Spleen (tissue), 11 donors: ENCODE measurements around the gene INTS4. TPM values are rescaled to one million over a fixed set of nuclear protein-coding genes. Genes with fewer than 3 reads are reported as not detected.

Source experiments
- DNase-seq: peaks from one replicate; pipeline ENCODE4 v3.0.0-alpha.2; 2020
- H3K27ac ChIP-seq, 8 donors: fragments of 200-600 bp; sonication (generic) in 7 of 8; 1 replicate in 4 of 8; 2 replicates in 4 of 8; pipeline versions ENCODE4 v1.5.0 to v1.8.0; 2016 to 2021; ENCODE audit warnings: inconsistent platforms in 4 of 8, mild to moderate bottlenecking in 4 of 8, moderate library complexity in 1 of 8
- H3K27me3 ChIP-seq, 7 donors: fragments of 200-600 bp; sonication (generic) in 6 of 7; replicated peaks in 1 of 7; 1 replicate in 4 of 7; 2 replicates in 3 of 7; pipeline versions ENCODE4 v1.5.0 to v1.8.0; 2016 to 2021; ENCODE audit warnings: inconsistent platforms in 3 of 7, mild to moderate bottlenecking in 1 of 7
- H3K36me3 ChIP-seq, 6 donors: fragments of 200-600 bp; sonication (generic) in 5 of 6; 1 replicate in 4 of 6; 2 replicates in 2 of 6; pipeline versions ENCODE4 v1.5.0 to v1.8.0; 2016 to 2021; ENCODE audit warnings: inconsistent platforms in 2 of 6
- H3K4me1 ChIP-seq, 6 donors: fragments of 200-600 bp; sonication (generic) in 5 of 6; 1 replicate in 3 of 6; 2 replicates in 3 of 6; pipeline versions ENCODE4 v1.5.0 to v1.8.0; 2016 to 2021; ENCODE audit warnings: inconsistent platforms in 3 of 6
- H3K4me3 ChIP-seq, 8 donors: fragments of 200-600 bp; sonication (generic) in 7 of 8; 1 replicate in 4 of 8; 2 replicates in 4 of 8; pipeline versions ENCODE4 v1.5.0 to v1.8.0; 2016 to 2021; ENCODE audit warnings: inconsistent platforms in 4 of 8, mild to moderate bottlenecking in 4 of 8, moderate library complexity in 2 of 8
- H3K9me3 ChIP-seq, 8 donors: fragments of 200-600 bp; sonication (generic) in 7 of 8; 1 replicate in 4 of 8; 2 replicates in 4 of 8; pipeline versions ENCODE4 v1.5.0 to v1.8.0; 2016 to 2021; ENCODE audit warnings: inconsistent platforms in 4 of 8
- CTCF ChIP-seq, 11 experiments: fragments of 200-600 bp in 7 of 11; fragments of 450-650 bp in 4 of 11; sonication (generic) in 4 of 11; IDR thresholded peaks in 8 of 11; conservative IDR thresholded peaks in 3 of 11; 1 replicate in 7 of 11; 2 replicates in 4 of 11; pipeline versions ENCODE4 v1.4.0 to v1.8.0; 2016 to 2021; ENCODE audit warnings: antibody characterized with exemption in 11 of 11, inconsistent platforms in 4 of 11, mild to moderate bottlenecking in 1 of 11
- POLR2A ChIP-seq, 3 donors: fragments of 450-650 bp; IDR thresholded peaks; one replicate each; pipeline ENCODE4 v1.5.1; 2017; ENCODE audit warnings: antibody characterized with exemption in 3 of 3, mild to moderate bottlenecking in 1 of 3
- POLR2AphosphoS5 ChIP-seq, 3 donors: sonication (generic); formaldehyde crosslinking; IDR thresholded peaks; one replicate each; pipeline ENCODE4 v1.5.1; 2017; ENCODE audit warnings: antibody characterized with exemption in 3 of 3
- WGBS, 5 donors: extraction: QIAGEN DNeasy Blood & Tissue Kit in 3 of 5; methylation state at CpG; one replicate each; pipeline versions ENCODE4 v1.1.5 to v1.1.7; 2013 to 2018; 5-methylcytosine and 5-hydroxymethylcytosine counted together
- intact Hi-C: fragments of 100-400 bp; cut with DNase I; formaldehyde crosslinking; loops from one replicate; pipeline ENCODE4 v1.15.0; 2023; ENCODE audit warnings: low total_unique reads
- polyA plus RNA-seq, 3 donors: library from polyadenylated mRNA; stranded (reverse); fragments of 200-250 nt; gene quantifications; one replicate each; pipeline ENCODE4 v1.2.1, GENCODE V29; 2013
- total RNA-seq, 7 donors: library from RNA; depleted of rRNA in 3 of 7; stranded (reverse); fragments of >200 nt in 3 of 7; fragmentation: NEBNext Ultra II Directional in 4 of 7; extraction: Animal tissue kit (Norgen Biotek cat#: 25700) in 4 of 7; gene quantifications; one replicate each; pipeline versions ENCODE4 v1.1.0 to v1.2.1, GENCODE V29; 2016 to 2021
- donor health status: healthy with polysubstance abuse.
- donor health status: DM: no; HTN: no; CAD: no; lungs with moderate emphysema.
- donor health status: DM: no; HTN: no; CAD: no.
- donor health status: Bipolar disorder and iron deficiency.
- donor health status: healthy.
- donor health status: DM: no; HTN: no; CAD: no.
- donor health status: DM: yes; HTN: yes; CAD: no.

INTS4 gene
- total and polyA plus RNA-seq, 10 donors = 17.7 to 68.5 (median 46.8) TPM

GRCh38 chr11:78040691-78041379 is 46.4 kb upstream of the INTS4 start:
- intact Hi-C loops = no loop called here
- H3K27me3 ChIP-seq = no peaks in the 10 kb centered on the region
- no peaks in the 10 kb centered on the region for H3K36me3 ChIP-seq
- H3K4me1 ChIP-seq = peaks cover 3 to 21% (median 17%) of the 10 kb centered on the region in 6 donors
- H3K9me3 ChIP-seq = no peaks in the 10 kb centered on the region
- no peak for TF ChIP-seq POLR2AphosphoS5 (IDR thresholded peaks at IDR 0.05)
- TF ChIP-seq CTCF (IDR thresholded peaks at IDR 0.05 in 8 of 11, conservative IDR thresholded peaks at IDR 0.05 in 3 of 11) = no peak
- TF ChIP-seq POLR2A (IDR thresholded peaks at IDR 0.05) = no peak
- no peak for DNase-seq
- H3K27ac ChIP-seq = peak overlapping the region; percentile 6 to 79 (median 71)
- WGBS, 5 donors = 90 to 97% (median 96%) methylated on average over 10 to 15 of the region's 15 CpGs
- H3K4me3 ChIP-seq = no peak overlapping the region

- Histone ChIP-seq H3K4me1 (peaks cover 0 to 18% (median 15%) of the 10 kb centered on the region in 6 donors), H3K9me3 (no peaks in the 10 kb centered on the region), H3K27ac (peak overlapping the region; percentile 6 to 79 (median 71)), H3K27me3 (no peaks in the 10 kb centered on the region), H3K4me3 (peak overlapping the region in 1 of 8 donors; percentile 5), H3K36me3 (no peaks in the 10 kb centered on the region)
- DNase-seq = peak; percentile 79
- 22 to 28% (median 24%) methylated on average over 7 of the region's 7 CpGs for whole genome bisulfite sequencing, 5 donors
- TF ChIP-seq POLR2A (IDR thresholded peaks at IDR 0.05) = no peak
- TF ChIP-seq POLR2AphosphoS5 (IDR thresholded peaks at IDR 0.05) = peak; percentile 28 to 52 (median 48)
- intact Hi-C loops = no loop called here
Measured at GRCh38 chr11:78039919-78040671, 45.6 kb upstream of the INTS4 start.

GRCh38 chr11:78039391-78039918 is 45.0 kb upstream of the INTS4 start:
- WGBS, 5 donors = 69 to 90% (median 73%) methylated on average over 4 of the region's 4 CpGs
- peak overlapping the region in 7 of 8 donors; percentile 6 to 79 (median 72) for H3K27ac ChIP-seq
- H3K4me1 ChIP-seq = peaks cover 0 to 18% (median 15%) of the 10 kb centered on the region in 6 donors
- no peaks in the 10 kb centered on the region for H3K27me3 ChIP-seq
- no peaks in the 10 kb centered on the region for H3K36me3 ChIP-seq
- DNase-seq = no peak
- intact Hi-C loops = no loop called here
- no peak for TF ChIP-seq POLR2AphosphoS5 (IDR thresholded peaks at IDR 0.05)
- TF ChIP-seq POLR2A (IDR thresholded peaks at IDR 0.05) = no peak
- no peak for TF ChIP-seq CTCF (IDR thresholded peaks at IDR 0.05 in 8 of 11, conservative IDR thresholded peaks at IDR 0.05 in 3 of 11)
- no peaks in the 10 kb centered on the region for H3K9me3 ChIP-seq
- H3K4me3 ChIP-seq = peak overlapping the region in 1 of 8 donors; percentile 5

- H3K27ac ChIP-seq = no peak overlapping the region
- TF ChIP-seq CTCF (IDR thresholded peaks at IDR 0.05 in 8 of 11, conservative IDR thresholded peaks at IDR 0.05 in 3 of 11) (no peak), POLR2A (IDR thresholded peaks at IDR 0.05) (no peak), POLR2AphosphoS5 (IDR thresholded peaks at IDR 0.05) (no peak)
Measured at GRCh38 chr11:78038697-78039313, 44.3 kb upstream of the INTS4 start.

More at GRCh38 chr11:78038697-78039313, 44.3 kb upstream of the INTS4 start:
- Histone ChIP-seq H3K36me3 (no peaks in the 10 kb centered on the region), H3K27me3 (no peaks in the 10 kb centered on the region), H3K4me3 (no peak overlapping the region), H3K4me1 (peaks cover 0 to 18% (median 15%) of the 10 kb centered on the region in 6 donors), H3K9me3 (no peaks in the 10 kb centered on the region)
- 86 to 91% (median 88%) methylated on average over 8 of the region's 8 CpGs for WGBS, 5 donors
- intact Hi-C loops = no loop called here
- DNase-seq = no peak
